HG03565 (cell line): Measurements from ENCODE around the gene LCE1C.

Source experiments
- ATAC-seq: cut with Tn5 transposase; IDR thresholded peaks from one replicate; pipeline ENCODE4 v1.9.1; 2021; ENCODE audit warnings: mild to moderate bottlenecking, moderate library complexity; ENCODE audit not compliant: unreplicated experiment

LCE1C gene

GRCh38 chr1:152760551-152761190, 45.8 kb downstream of the LCE1C start:
- no peak for ATAC-seq

GRCh38 chr1:152759453-152760173, 46.8 kb downstream of the LCE1C start:
- no peak for ATAC-seq

- no peak for ATAC-seq
These were observed 47.8 kb downstream of the LCE1C start for GRCh38 chr1:152758636-152759035.

DNA sequence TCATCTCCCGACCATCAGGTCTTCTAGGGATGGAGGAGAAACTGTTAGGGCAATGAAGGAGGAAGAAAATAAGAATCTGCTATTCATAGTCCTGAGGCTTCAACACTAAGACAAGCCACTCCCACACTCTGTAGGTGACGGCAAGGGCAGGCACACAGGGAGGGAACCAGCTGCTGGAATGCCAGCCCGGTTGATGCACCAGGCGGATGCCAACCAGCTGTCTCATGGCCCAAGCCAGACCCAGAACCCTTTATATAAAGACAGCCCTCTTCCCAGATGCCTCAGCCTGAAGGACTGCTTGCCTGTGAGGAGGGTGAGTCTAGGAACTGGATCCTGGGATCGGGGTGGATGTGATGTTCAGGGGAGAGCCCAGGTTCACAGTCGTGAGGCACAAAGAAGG, 48.7 kb downstream of the LCE1C start, which contains the start of gene KPRP:
Gene KPRP, plus strand, starts transcription at position 279 of the 400 bp plus-strand sequence. CDS start 1,564 bp downstream, outside the sequence.
- ATAC-seq, result no peak

DNA sequence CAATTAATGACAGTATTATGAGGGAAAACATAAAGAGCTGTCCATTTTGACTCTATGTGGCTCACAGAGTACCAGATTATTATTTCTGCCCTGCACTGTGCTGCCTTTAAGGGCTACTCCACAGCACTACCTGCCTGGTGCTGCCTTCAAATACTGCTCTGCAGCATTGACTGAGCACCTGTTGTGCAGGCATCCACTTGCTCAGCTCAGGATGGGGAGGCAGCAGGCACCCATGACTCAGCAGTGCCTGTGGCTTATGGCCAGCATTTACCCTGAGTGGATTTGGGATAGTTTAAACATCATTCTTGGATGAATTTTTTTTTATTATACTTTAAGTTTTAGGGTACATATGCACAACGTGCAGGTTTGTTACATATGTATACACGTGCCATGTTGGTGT, 49.6 kb downstream of the LCE1C start:
- ATAC-seq, result no peak
